H9 (cell line): ENCODE data around the gene FOXO6. TPM values are rescaled to one million over a fixed set of nuclear protein-coding genes. Genes with fewer than 3 reads are reported as not detected.

Source experiments
- DNase-seq: peaks from one replicate; pipeline ENCODE4 v3.0.0-alpha.2; 2017
- H2AFZ ChIP-seq: one replicate; pipeline ENCODE4 v1.6.1; 2013; ENCODE audit warnings: mild to moderate bottlenecking, low read length, control low read depth, moderate library complexity
- H2AK5ac ChIP-seq: 2 replicates; pipeline ENCODE4 v1.6.1; 2013; ENCODE audit warnings: low read length, control low read depth, mixed read lengths; ENCODE audit not compliant: insufficient read length
- H2BK120ac ChIP-seq: one replicate; pipeline ENCODE4 v1.6.1; 2013; ENCODE audit warnings: low read depth, mild to moderate bottlenecking, low read length, control low read depth, inconsistent platforms; ENCODE audit not compliant: poor library complexity, severe bottlenecking
- H2BK12ac ChIP-seq: 2 replicates; pipeline ENCODE4 v1.6.1; 2013; ENCODE audit warnings: low read length, control low read depth, mixed read lengths, low read depth; ENCODE audit not compliant: insufficient read length
- H2BK15ac ChIP-seq: 2 replicates; pipeline ENCODE4 v1.6.1; 2013; ENCODE audit warnings: low read depth, low read length, control low read depth
- H2BK20ac ChIP-seq: one replicate; pipeline ENCODE4 v1.6.1; 2013; ENCODE audit warnings: low read depth, mild to moderate bottlenecking, low read length, control low read depth, inconsistent platforms; ENCODE audit not compliant: poor library complexity, severe bottlenecking
- H2BK5ac ChIP-seq: 2 replicates; pipeline ENCODE4 v1.6.1; 2013; ENCODE audit warnings: low read length, control low read depth, mixed read lengths; ENCODE audit not compliant: insufficient read length
- H3K14ac ChIP-seq: 2 replicates; pipeline ENCODE4 v1.6.1; 2013; ENCODE audit warnings: low read length, control low read depth; ENCODE audit not compliant: insufficient read depth
- H3K18ac ChIP-seq: 2 replicates; pipeline ENCODE4 v1.6.1; 2013; ENCODE audit warnings: low read depth, mild to moderate bottlenecking, mixed read lengths, low read length, control low read depth; ENCODE audit not compliant: insufficient read length
- H3K23ac ChIP-seq: 2 replicates; pipeline ENCODE4 v1.6.1; 2013; ENCODE audit warnings: low read length, control low read depth, mixed read lengths, low read depth; ENCODE audit not compliant: insufficient read length
- H3K23me2 ChIP-seq: 2 replicates; pipeline ENCODE4 v1.6.1; 2013; ENCODE audit warnings: low read depth, mild to moderate bottlenecking, mixed read lengths, low read length, control low read depth; ENCODE audit not compliant: insufficient read length, poor library complexity, severe bottlenecking
- H3K27ac ChIP-seq: 2 replicates; pipeline ENCODE4 v1.5.1; 2013; ENCODE audit warnings: low read length, control low read depth, mixed read lengths, low read depth; ENCODE audit not compliant: insufficient read length
- H3K27me3 ChIP-seq: 2 replicates; pipeline ENCODE4 v1.6.1; 2013; ENCODE audit warnings: low read length, control low read depth, inconsistent platforms; ENCODE audit not compliant: insufficient read depth
- H3K4ac ChIP-seq: 2 replicates; pipeline ENCODE4 v1.6.1; 2013; ENCODE audit warnings: low read depth, mild to moderate bottlenecking, control low read depth, inconsistent platforms, low read length, moderate library complexity
- H3K4me1 ChIP-seq: 2 replicates; pipeline ENCODE4 v1.6.1; 2013; ENCODE audit warnings: low read length, control low read depth, inconsistent platforms; ENCODE audit not compliant: insufficient read depth
- H3K4me2 ChIP-seq: 2 replicates; pipeline ENCODE4 v1.6.1; 2013; ENCODE audit warnings: low read length, control low read depth, mixed read lengths; ENCODE audit not compliant: insufficient read length, insufficient read depth
- H3K56ac ChIP-seq: 2 replicates; pipeline ENCODE4 v1.6.1; 2013; ENCODE audit warnings: low read depth, mild to moderate bottlenecking, mixed read lengths, low read length, control low read depth; ENCODE audit not compliant: insufficient read length
- H3K79me1 ChIP-seq: 2 replicates; pipeline ENCODE4 v1.6.1; 2013; ENCODE audit warnings: low read depth, mild to moderate bottlenecking, moderate library complexity, low read length, control low read depth, inconsistent platforms; ENCODE audit not compliant: insufficient read depth, poor library complexity, severe bottlenecking
- H3K79me2 ChIP-seq: 2 replicates; pipeline ENCODE4 v1.6.1; 2013; ENCODE audit warnings: low read length, control low read depth, inconsistent platforms; ENCODE audit not compliant: insufficient read depth
- H3K9ac ChIP-seq: 2 replicates; pipeline ENCODE4 v1.6.1; 2013; ENCODE audit warnings: low read length, control low read depth, mixed read lengths; ENCODE audit not compliant: insufficient read length; ENCODE audit errors: extremely low read depth
- H3K9me3 ChIP-seq: one replicate; pipeline ENCODE4 v1.6.1; 2013; ENCODE audit warnings: low read depth, low read length, inconsistent platforms; ENCODE audit not compliant: control insufficient read depth
- H3T11ph ChIP-seq: one replicate; pipeline ENCODE4 v1.6.1; 2013; ENCODE audit warnings: mild to moderate bottlenecking, low read length, control low read depth, inconsistent platforms
- H4K20me1 ChIP-seq: one replicate; pipeline ENCODE4 v1.6.1; 2013; ENCODE audit not compliant: control insufficient read depth, insufficient read length, insufficient read depth
- H4K5ac ChIP-seq: 2 replicates; pipeline ENCODE4 v1.6.1; 2013; ENCODE audit warnings: low read depth, mild to moderate bottlenecking, mixed read lengths, low read length, control low read depth; ENCODE audit not compliant: insufficient read length
- H4K8ac ChIP-seq: replicated peaks from 2 replicates; pipeline ENCODE4 v1.6.1; 2013; ENCODE audit warnings: low read length, control low read depth, mixed read lengths, low read depth; ENCODE audit not compliant: insufficient read length
- H4K91ac ChIP-seq: 2 replicates; pipeline ENCODE4 v1.6.1; 2013; ENCODE audit warnings: low read depth, mild to moderate bottlenecking, moderate library complexity, mixed read lengths, low read length, control low read depth; ENCODE audit not compliant: insufficient read length
- H3K27ac Mint-ChIP-seq, 3 experiments: 2 replicates in 2 of 3; 3 replicates in 1 of 3; pipeline ENCODE4 v1.8.0; 2020 to 2021; ENCODE audit warnings: mixed read lengths in 3 of 3, mild to moderate bottlenecking in 1 of 3, moderate library complexity in 1 of 3
- H3K27me3 Mint-ChIP-seq: 2 replicates; pipeline ENCODE4 v1.8.0; 2021; ENCODE audit warnings: low read depth, mild to moderate bottlenecking, moderate library complexity, mixed read lengths
- H3K36me3 Mint-ChIP-seq, 3 experiments: 2 replicates in 2 of 3; 3 replicates in 1 of 3; pipeline ENCODE4 v1.8.0; 2020 to 2021; ENCODE audit warnings: low read depth in 3 of 3, mixed read lengths in 3 of 3; ENCODE audit not compliant: insufficient read depth in 1 of 3
- H3K4me1 Mint-ChIP-seq, 2 experiments: 2 replicates each; pipeline ENCODE4 v1.8.0; 2020; ENCODE audit warnings: mixed read lengths in 2 of 2
- H3K4me3 Mint-ChIP-seq, 2 experiments: 2 replicates in 1 of 2; 3 replicates in 1 of 2; pipeline ENCODE4 v1.8.0; 2020 to 2021; ENCODE audit warnings: mild to moderate bottlenecking in 2 of 2, mixed read lengths in 2 of 2, moderate library complexity in 1 of 2
- H3K9me3 Mint-ChIP-seq, 2 experiments: 2 replicates in 1 of 2; 3 replicates in 1 of 2; pipeline ENCODE4 v1.8.0; 2020; ENCODE audit warnings: mild to moderate bottlenecking in 2 of 2, mixed read lengths in 2 of 2, moderate library complexity in 1 of 2
- WGBS: extraction: QIAGEN DNeasy Blood & Tissue Kit; methylation state at CpG from one replicate; pipeline ENCODE4 v1.1.7; 2013; ENCODE audit warnings: missing lambda C conversion rate, low lambda C conversion rate, mixed read lengths; ENCODE audit not compliant: insufficient read length; ENCODE audit errors: extremely low coverage; 5-methylcytosine and 5-hydroxymethylcytosine counted together
- total RNA-seq: library from RNA; stranded (reverse); gene quantifications from 2 replicates; pipeline ENCODE4 v1.2.1, GENCODE V29; 2021
- TF ChIP-seq, protein P1 (sequence below): fragments of 200-600 bp; sonication (generic); conservative IDR thresholded peaks from 3 replicates; pipeline ENCODE4 v1.8.0; 2021; ENCODE audit warnings: antibody characterized with exemption, mild to moderate bottlenecking

The FOXO6 gene
- total RNA-seq, 1 experiment from 2014 or later: 0.83 TPM

DNA sequence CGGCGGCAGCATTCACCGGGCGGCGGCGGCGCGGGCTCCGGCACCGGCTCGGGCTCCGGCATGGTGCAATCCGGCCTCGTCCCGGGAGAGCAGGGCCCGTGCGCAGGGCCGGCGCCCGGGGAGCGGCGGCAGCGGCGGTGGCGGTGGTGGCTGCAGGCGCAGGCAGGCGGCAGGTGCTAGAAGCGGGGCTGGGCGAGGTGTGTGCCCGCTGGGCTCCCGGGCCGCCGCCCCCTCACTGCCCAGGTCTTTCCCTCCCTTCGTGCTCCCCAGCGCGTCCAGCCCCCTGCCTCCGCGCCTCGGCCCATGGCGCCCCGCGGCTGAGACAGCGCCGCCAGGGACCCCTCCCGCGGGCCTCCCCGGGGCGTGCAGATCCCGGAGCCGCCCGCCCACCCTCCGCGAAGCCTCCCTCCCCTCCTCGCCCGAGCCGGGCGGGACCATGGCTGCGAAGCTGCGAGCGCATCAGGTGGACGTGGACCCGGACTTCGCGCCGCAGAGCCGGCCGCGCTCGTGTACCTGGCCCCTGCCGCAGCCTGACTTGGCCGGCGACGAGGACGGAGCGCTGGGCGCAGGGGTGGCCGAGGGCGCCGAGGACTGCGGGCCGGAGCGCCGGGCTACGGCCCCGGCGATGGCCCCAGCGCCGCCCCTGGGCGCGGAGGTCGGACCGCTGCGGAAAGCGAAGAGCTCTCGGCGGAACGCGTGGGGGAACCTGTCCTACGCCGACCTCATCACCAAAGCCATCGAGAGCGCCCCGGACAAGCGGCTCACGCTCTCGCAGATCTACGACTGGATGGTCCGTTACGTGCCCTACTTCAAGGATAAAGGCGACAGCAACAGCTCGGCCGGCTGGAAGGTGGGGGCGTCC is 492 bp downstream of the FOXO6 start:
- no CpG with 5 or more reads among the region's 113 CpGs for WGBS
- peaks cover 19% of the 10 kb centered on the region for H3K27me3 ChIP-seq
- H3K4me2 ChIP-seq: peak overlapping the region; percentile 52
- H3K4me1 ChIP-seq: no peaks in the 10 kb centered on the region; the same call in 1 of the 2 replicates
- no peak overlapping the region for H4K91ac ChIP-seq
- peak overlapping the region; percentile 49 to 78 for H3K4me3 Mint-ChIP-seq
- H3K4ac ChIP-seq: no peak overlapping the region
- DNase-seq: no peak
- H3K36me3 Mint-ChIP-seq: no peaks in the 10 kb centered on the region
- peaks cover 30 to 54% of the 10 kb centered on the region in 2 experiments for H3K4me1 Mint-ChIP-seq
- H2BK15ac ChIP-seq: no peak overlapping the region
- H3K9me3 Mint-ChIP-seq: no peaks in the 10 kb centered on the region; a peak in 1 of 5 replicates
- no peak overlapping the region for H2AK5ac ChIP-seq
- no peak overlapping the region for H4K5ac ChIP-seq
- H4K8ac ChIP-seq: no peak overlapping the region
- no peak overlapping the region for H3K56ac ChIP-seq
- H2BK120ac ChIP-seq: no peak overlapping the region
- no peak overlapping the region for H2BK12ac ChIP-seq
- H3K18ac ChIP-seq: no peak overlapping the region
- no peak overlapping the region for H3T11ph ChIP-seq
- no peak overlapping the region for H3K9ac ChIP-seq
- no peak overlapping the region for H2BK5ac ChIP-seq
- H2AFZ ChIP-seq: no peak overlapping the region
- H3K79me2 ChIP-seq: no peaks in the 10 kb centered on the region
- TF ChIP-seq, protein P1, sequence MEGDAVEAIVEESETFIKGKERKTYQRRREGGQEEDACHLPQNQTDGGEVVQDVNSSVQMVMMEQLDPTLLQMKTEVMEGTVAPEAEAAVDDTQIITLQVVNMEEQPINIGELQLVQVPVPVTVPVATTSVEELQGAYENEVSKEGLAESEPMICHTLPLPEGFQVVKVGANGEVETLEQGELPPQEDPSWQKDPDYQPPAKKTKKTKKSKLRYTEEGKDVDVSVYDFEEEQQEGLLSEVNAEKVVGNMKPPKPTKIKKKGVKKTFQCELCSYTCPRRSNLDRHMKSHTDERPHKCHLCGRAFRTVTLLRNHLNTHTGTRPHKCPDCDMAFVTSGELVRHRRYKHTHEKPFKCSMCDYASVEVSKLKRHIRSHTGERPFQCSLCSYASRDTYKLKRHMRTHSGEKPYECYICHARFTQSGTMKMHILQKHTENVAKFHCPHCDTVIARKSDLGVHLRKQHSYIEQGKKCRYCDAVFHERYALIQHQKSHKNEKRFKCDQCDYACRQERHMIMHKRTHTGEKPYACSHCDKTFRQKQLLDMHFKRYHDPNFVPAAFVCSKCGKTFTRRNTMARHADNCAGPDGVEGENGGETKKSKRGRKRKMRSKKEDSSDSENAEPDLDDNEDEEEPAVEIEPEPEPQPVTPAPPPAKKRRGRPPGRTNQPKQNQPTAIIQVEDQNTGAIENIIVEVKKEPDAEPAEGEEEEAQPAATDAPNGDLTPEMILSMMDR: no peak
- peaks cover 14% of the 10 kb centered on the region for H3K23me2 ChIP-seq
- no peak overlapping the region for H3K27ac ChIP-seq
- no peak overlapping the region for H3K14ac ChIP-seq
- peaks cover 68% of the 10 kb centered on the region for H3K27me3 Mint-ChIP-seq
- no peaks in the 10 kb centered on the region for H3K79me1 ChIP-seq
- H2BK20ac ChIP-seq: no peak overlapping the region
- no peaks in the 10 kb centered on the region for H3K9me3 ChIP-seq
- no peak overlapping the region for H3K27ac Mint-ChIP-seq
- H4K20me1 ChIP-seq: no peaks in the 10 kb centered on the region
- H3K23ac ChIP-seq: no peak overlapping the region
